Measurements from ENCODE around the gene MRPL53. TPM values are rescaled to one million over a fixed set of nuclear protein-coding genes. Genes with fewer than 3 reads are reported as not detected.

MRPL53 gene
- total RNA-seq, 1 experiment from 2014 or later = 98.1 TPM

GRCh38 chr2:74423231-74424095 lies 49.0 kb downstream of the MRPL53 start:
- POLR2A ChIA-PET = no interaction called here
- H3K4me1 ChIP-seq (ENCODE audit: control insufficient read depth, insufficient read depth, low read length) = peaks cover 4% of the 10 kb centered on the region; the same call in 1 of the 2 replicates
- intact Hi-C loops (cut with micrococcal nuclease; ENCODE audit: unreplicated experiment) = no loop called here

More at GRCh38 chr2:74423231-74424095, 49.0 kb downstream of the MRPL53 start:
- Histone ChIP-seq H3K4me3 (ENCODE audit: low read depth in 2 of 2, low read length in 2 of 2) (no peak overlapping the region), H3K27ac (ENCODE audit: low read length) (no peak overlapping the region), H3K36me3 (ENCODE audit: control insufficient read depth, insufficient read depth, low read length) (no peaks in the 10 kb centered on the region; the same call in none of the 2 replicates), H3K9me3 (ENCODE audit: control insufficient read depth, insufficient read depth, low read depth, low read length) (no peaks in the 10 kb centered on the region), H3K27me3 (ENCODE audit: control insufficient read depth, insufficient read depth, low read length) (no peaks in the 10 kb centered on the region)
- ATAC-seq = no peak
- TF ChIP-seq REST (IDR thresholded peaks at IDR 0.05; ENCODE audit: insufficient read depth in 1 of 2, low read depth in 2 of 2, low read length in 1 of 2) (no peak), CTCF (IDR thresholded peaks at IDR 0.05) (no peak), SIN3A (IDR thresholded peaks at IDR 0.05; ENCODE audit: borderline replicate concordance, insufficient read depth, low read depth, low read length) (no peak), POLR2AphosphoS5 (IDR thresholded peaks at IDR 0.05; ENCODE audit: low read depth, low read length) (peak; percentile 31; the same call in 1 of the 2 replicates)
- in situ Hi-C loops (cut with HindIII; ENCODE audit: low pct_unique_long_range_greater_than_20kb, low sequenced_read_pairs) = no loop called here
- BruUV-seq (replicated peaks) = no TSS peak
- CTCF ChIA-PET = no interaction called here
- DNase-seq (ENCODE audit: low read depth, low spot score) = no peak

Other genes starting within 250 kb of the MRPL53 start
- gene SLC4A5, start 129.3 kb downstream of the MRPL53 start, total RNA-seq (2021; ENCODE audit: unreplicated experiment) = 1.2 TPM
- 190 TPM for gene DCTN1, start 92.4 kb downstream of the MRPL53 start, total RNA-seq (2021; ENCODE audit: unreplicated experiment)
- 3.9 TPM for gene C2orf81, start 51.1 kb downstream of the MRPL53 start, total RNA-seq (2021; ENCODE audit: unreplicated experiment)
- 27.7 TPM for gene WDR54, start 51.0 kb downstream of the MRPL53 start, total RNA-seq (2021; ENCODE audit: unreplicated experiment)
- 83.1 TPM for gene RTKN, start 30.7 kb downstream of the MRPL53 start, total RNA-seq (2021; ENCODE audit: unreplicated experiment)
- gene INO80B, start 17.6 kb downstream of the MRPL53 start, total RNA-seq (2021; ENCODE audit: unreplicated experiment) = 26.5 TPM
- gene WBP1, start 14.2 kb downstream of the MRPL53 start, total RNA-seq (2021; ENCODE audit: unreplicated experiment) = 67.6 TPM
- 79.5 TPM for gene MOGS, start 7.3 kb downstream of the MRPL53 start, total RNA-seq (2021; ENCODE audit: unreplicated experiment)
- gene CCDC142, start 10.3 kb upstream of the MRPL53 start, total RNA-seq (2021; ENCODE audit: unreplicated experiment) = 24.2 TPM
- 38.7 TPM for gene TTC31, start 10.4 kb upstream of the MRPL53 start, total RNA-seq (2021; ENCODE audit: unreplicated experiment)
- 9.6 TPM for gene LBX2, start 26.9 kb upstream of the MRPL53 start, total RNA-seq (2021; ENCODE audit: unreplicated experiment)
- gene PCGF1, start 35.0 kb upstream of the MRPL53 start, total RNA-seq (2021; ENCODE audit: unreplicated experiment) = 36.8 TPM
- gene TLX2, start 41.8 kb upstream of the MRPL53 start, total RNA-seq (2021; ENCODE audit: unreplicated experiment) = not detected
- gene DQX1, start 53.6 kb upstream of the MRPL53 start, total RNA-seq (2021; ENCODE audit: unreplicated experiment) = 0.41 TPM
- 142 TPM for gene AUP1, start 57.0 kb upstream of the MRPL53 start, total RNA-seq (2021; ENCODE audit: unreplicated experiment)
- gene HTRA2, start 57.3 kb upstream of the MRPL53 start, total RNA-seq (2021; ENCODE audit: unreplicated experiment) = 21.2 TPM
- 1.0 TPM for gene LOXL3, start 81.3 kb upstream of the MRPL53 start, total RNA-seq (2021; ENCODE audit: unreplicated experiment)
- gene DOK1, start 82.0 kb upstream of the MRPL53 start, total RNA-seq (2021; ENCODE audit: unreplicated experiment) = 6.2 TPM
- gene M1AP, start 175.7 kb upstream of the MRPL53 start, total RNA-seq (2021; ENCODE audit: unreplicated experiment) = not detected
- gene SEMA4F, start 181.6 kb upstream of the MRPL53 start, total RNA-seq (2021; ENCODE audit: unreplicated experiment) = 13.3 TPM

Measured in Panc1 (cell line).